ENCODE measurements around the gene MYO5B. TPM values are rescaled to one million over a fixed set of nuclear protein-coding genes. Genes with fewer than 3 reads are reported as not detected.

Gene MYO5B
- total RNA-seq, 4 donors from 2014 or later, result 2.0 to 13.9 (median 5.3) TPM

DNA sequence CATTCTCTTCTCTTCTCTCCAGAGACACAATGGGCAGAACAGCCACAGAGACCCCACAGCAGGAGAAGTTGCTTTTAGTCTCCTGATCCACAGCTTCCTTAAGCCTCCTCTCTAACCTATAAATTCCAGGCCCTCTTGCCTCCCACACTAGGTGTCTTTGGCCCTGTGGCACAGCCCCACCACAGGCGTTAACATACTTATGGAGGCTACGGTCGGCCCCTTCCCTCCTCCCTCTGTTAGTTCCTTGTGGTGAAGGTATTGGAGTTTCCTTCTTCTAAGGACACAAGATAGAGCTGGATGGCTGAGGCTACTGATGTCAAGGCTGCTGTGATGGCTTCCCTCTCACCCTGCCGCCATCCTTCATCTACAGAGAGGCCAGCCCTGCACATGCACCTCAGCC, 258.1 kb downstream of the MYO5B start:
- no peak for DNase-seq (ENCODE audit: extremely low spot score)
- Histone ChIP-seq H3K27ac (replicated peaks in 1 of 4) (no peak overlapping the region), H3K27me3 (no peaks in the 10 kb centered on the region), H3K36me3 (no peaks in the 10 kb centered on the region), H3K9me3 (no peaks in the 10 kb centered on the region), H3K4me3 (no peak overlapping the region), H3K4me1 (no peaks in the 10 kb centered on the region)
- 90% methylated on average over 4 of the region's 4 CpGs for WGBS
- TF ChIP-seq EP300 (IDR thresholded peaks at IDR 0.05), result no peak
- no peak for TF ChIP-seq POLR2AphosphoS5 (IDR thresholded peaks at IDR 0.05)
- TF ChIP-seq POLR2A (IDR thresholded peaks at IDR 0.05; ENCODE audit: low read depth), result no peak
- TF ChIP-seq, protein P1, sequence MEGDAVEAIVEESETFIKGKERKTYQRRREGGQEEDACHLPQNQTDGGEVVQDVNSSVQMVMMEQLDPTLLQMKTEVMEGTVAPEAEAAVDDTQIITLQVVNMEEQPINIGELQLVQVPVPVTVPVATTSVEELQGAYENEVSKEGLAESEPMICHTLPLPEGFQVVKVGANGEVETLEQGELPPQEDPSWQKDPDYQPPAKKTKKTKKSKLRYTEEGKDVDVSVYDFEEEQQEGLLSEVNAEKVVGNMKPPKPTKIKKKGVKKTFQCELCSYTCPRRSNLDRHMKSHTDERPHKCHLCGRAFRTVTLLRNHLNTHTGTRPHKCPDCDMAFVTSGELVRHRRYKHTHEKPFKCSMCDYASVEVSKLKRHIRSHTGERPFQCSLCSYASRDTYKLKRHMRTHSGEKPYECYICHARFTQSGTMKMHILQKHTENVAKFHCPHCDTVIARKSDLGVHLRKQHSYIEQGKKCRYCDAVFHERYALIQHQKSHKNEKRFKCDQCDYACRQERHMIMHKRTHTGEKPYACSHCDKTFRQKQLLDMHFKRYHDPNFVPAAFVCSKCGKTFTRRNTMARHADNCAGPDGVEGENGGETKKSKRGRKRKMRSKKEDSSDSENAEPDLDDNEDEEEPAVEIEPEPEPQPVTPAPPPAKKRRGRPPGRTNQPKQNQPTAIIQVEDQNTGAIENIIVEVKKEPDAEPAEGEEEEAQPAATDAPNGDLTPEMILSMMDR (IDR thresholded peaks at IDR 0.05), result no peak
- intact Hi-C loops (cut with DNase I), result no loop called here

DNA sequence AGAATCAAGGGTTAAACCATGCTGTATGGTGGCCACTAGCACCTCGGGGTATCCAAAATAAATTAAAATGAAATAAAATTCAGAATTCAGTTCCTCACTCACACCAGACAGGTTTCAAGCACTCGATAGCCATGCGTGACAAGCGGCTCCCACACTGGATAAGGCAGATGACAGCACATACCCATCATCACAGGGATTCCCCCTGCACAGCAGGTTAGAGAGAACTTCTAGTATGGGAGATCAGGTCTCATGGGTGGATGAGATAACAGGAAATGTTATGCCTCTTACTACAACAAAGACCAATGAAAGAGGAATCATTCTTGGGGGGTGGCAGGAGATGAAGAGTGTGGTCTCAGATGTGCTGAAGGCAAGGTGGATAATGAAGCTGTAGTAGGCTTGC, 259.7 kb downstream of the MYO5B start:
- intact Hi-C loops (cut with DNase I), result no loop called here
- no peaks in the 10 kb centered on the region for H3K27me3 ChIP-seq
- H3K4me1 ChIP-seq, result no peaks in the 10 kb centered on the region
- WGBS, result 94% methylated on average over 4 of the region's 4 CpGs
- H3K4me3 ChIP-seq, result no peak overlapping the region
- no peaks in the 10 kb centered on the region for H3K36me3 ChIP-seq
- no peak for DNase-seq (ENCODE audit: extremely low spot score)
- TF ChIP-seq, protein P1 (IDR thresholded peaks at IDR 0.05), result no peak
- TF ChIP-seq EP300 (IDR thresholded peaks at IDR 0.05) (no peak), POLR2A (IDR thresholded peaks at IDR 0.05; ENCODE audit: low read depth) (no peak), POLR2AphosphoS5 (IDR thresholded peaks at IDR 0.05) (no peak)
- no peak overlapping the region for H3K27ac ChIP-seq (replicated peaks in 1 of 4)
- no peaks in the 10 kb centered on the region for H3K9me3 ChIP-seq

DNA sequence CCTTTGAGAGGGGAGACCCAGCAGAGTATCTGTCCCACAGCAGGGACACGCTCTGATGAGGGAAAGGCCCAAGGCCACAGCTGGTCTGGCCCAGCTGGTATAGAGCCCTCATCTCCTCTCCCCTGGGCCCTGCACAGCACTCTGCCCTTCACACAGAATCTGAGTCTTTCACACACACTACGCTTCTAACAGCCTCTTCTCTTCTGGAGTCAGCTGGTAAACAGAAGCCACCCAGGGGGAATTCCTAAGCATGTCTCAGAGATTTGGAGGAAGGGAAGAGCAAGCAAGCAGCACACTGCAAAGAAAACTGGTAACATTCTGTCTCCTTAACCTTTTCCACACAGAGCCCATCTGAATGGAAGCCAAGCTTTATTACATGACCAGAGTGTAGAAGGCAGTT, 260.5 kb downstream of the MYO5B start:
- H3K36me3 ChIP-seq, result no peaks in the 10 kb centered on the region
- H3K27ac ChIP-seq (replicated peaks in 1 of 4), result no peak overlapping the region
- H3K27me3 ChIP-seq, result no peaks in the 10 kb centered on the region
- no peaks in the 10 kb centered on the region for H3K4me1 ChIP-seq
- no peaks in the 10 kb centered on the region for H3K9me3 ChIP-seq
- no peak for DNase-seq (ENCODE audit: extremely low spot score)
- no peak overlapping the region for H3K4me3 ChIP-seq
- TF ChIP-seq, protein P1 (IDR thresholded peaks at IDR 0.05), result no peak
- TF ChIP-seq POLR2AphosphoS5 (IDR thresholded peaks at IDR 0.05), result no peak
- TF ChIP-seq POLR2A (IDR thresholded peaks at IDR 0.05; ENCODE audit: low read depth), result no peak
- no peak for TF ChIP-seq EP300 (IDR thresholded peaks at IDR 0.05)
- intact Hi-C loops (cut with DNase I), result no loop called here
- 69% methylated on average over 2 of the region's 2 CpGs for WGBS

DNA sequence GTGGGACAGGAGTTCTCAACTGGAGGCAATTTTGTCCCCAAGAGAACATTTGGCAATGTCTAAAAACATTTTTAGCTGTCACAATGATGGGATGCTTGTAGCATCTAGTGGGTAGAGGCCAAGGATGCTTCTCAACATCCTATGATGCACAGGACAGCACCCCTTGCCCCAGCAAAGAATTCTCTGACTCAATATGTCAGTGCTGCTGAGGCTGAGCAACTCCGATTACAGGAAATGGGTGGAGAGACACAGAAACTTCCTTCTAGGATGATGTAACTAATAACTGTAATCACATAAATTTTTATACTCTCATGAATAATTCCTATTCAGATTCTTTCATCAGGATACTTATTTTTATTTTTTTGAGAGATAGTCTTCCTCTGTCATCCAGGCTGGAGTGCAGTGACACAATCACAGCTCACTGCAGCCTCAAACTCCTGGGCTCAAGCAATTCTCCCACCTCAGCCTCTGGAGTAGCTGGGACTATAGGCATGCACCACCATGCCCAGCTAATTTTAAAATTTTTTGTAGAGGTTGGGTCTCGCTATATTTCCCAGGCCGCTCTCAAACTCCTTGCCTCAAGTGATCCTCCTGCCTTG, 261.3 kb downstream of the MYO5B start:
- Histone ChIP-seq H3K9me3 (no peaks in the 10 kb centered on the region), H3K27me3 (no peaks in the 10 kb centered on the region), H3K36me3 (no peaks in the 10 kb centered on the region), H3K4me3 (no peak overlapping the region), H3K4me1 (no peaks in the 10 kb centered on the region), H3K27ac (replicated peaks in 1 of 4) (no peak overlapping the region)
- DNase-seq (ENCODE audit: extremely low spot score), result no peak
- no peak for TF ChIP-seq POLR2AphosphoS5 (IDR thresholded peaks at IDR 0.05)
- WGBS, result 75% methylated on average over 3 of the region's 3 CpGs
- intact Hi-C loops (cut with DNase I), result no loop called here

DNA sequence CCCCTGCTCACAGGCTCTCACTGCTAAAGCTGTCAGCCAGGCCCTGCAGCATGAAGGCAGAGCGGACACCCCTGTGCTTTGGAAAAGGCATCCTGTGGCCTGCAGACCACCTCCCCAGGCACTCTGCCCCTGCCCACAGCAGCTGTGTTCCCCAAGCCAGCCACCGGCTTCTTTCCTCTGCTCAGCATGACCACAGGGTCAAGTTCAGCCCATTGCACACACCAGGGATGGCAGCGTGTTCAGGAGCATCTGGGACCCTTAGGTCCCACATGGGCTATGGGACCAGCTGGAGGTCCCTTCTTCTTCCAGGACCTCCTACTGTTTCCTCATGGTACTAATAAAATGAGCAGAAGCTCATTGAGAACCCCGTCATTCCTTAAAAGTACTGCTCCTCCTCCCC, 263.2 kb downstream of the MYO5B start:
- intact Hi-C loops (cut with DNase I), result no loop called here
- H3K4me1 ChIP-seq, result no peaks in the 10 kb centered on the region
- WGBS, result 97% methylated on average over 2 of the region's 4 CpGs

More for the DNA sequence above, 263.2 kb downstream of the MYO5B start:
- H3K36me3 ChIP-seq, result no peaks in the 10 kb centered on the region
- H3K27ac ChIP-seq (replicated peaks in 1 of 4), result no peak overlapping the region
- H3K27me3 ChIP-seq, result no peaks in the 10 kb centered on the region
- H3K4me3 ChIP-seq, result no peak overlapping the region
- no peak for DNase-seq (ENCODE audit: extremely low spot score)
- TF ChIP-seq EP300 (IDR thresholded peaks at IDR 0.05), result no peak
- TF ChIP-seq POLR2A (IDR thresholded peaks at IDR 0.05; ENCODE audit: low read depth), result no peak
- no peak for TF ChIP-seq POLR2AphosphoS5 (IDR thresholded peaks at IDR 0.05)
- TF ChIP-seq, protein P1 (IDR thresholded peaks at IDR 0.05), result no peak
- no peaks in the 10 kb centered on the region for H3K9me3 ChIP-seq

All from esophagus muscularis mucosa (tissue), 4 donors.